ENCODE measurements around the gene KRT74.

The KRT74 gene

GRCh38 chr12:52521175-52521567 lies 52.5 kb downstream of the KRT74 start:
- no peak for DNase-seq (ENCODE audit: low read depth in 2 of 2)

DNA sequence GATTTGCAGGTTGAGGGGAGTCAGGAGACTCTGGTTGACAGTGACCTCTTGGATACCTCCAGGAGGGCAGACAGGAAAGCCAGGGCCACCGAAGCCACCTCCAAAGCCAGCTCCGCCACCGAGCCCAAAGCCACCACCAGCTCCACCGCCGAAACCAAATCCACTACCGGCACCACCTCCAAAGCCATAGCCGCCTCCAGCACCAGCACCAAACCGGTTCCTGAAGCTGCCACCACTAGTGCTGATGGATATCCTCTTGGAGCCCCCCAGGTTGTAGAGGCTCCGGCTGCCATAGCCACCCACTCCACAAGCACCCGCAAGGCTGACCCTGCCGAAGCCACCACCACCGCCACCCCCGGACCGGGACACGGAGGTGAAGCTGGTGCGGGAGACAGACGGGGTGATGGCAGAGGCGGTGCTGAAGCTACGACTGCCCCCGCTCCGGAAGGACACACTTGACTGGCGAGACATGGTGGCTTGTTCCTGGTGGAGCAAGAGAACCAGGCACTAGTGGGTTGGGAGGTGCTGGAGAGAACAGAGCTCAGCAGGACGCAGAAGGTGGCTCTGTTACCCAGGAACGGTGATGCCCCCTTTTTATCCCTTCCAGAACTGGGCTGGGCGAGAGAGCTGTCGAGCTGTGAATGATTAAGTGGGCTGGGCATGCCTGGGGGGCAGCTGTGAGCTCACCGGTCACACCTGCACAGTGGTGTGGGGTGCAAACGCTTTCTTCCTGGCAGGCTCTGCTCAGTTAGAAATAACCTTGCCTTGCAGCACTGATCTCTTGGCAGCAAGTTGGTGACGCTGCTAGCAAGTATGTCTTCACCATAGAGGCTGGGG lies 53.6 kb downstream of the KRT74 start, which contains the start of gene KRT5:
Gene KRT5 (minus strand): TSS at position 569 of the 837 bp plus-strand sequence. CDS start 98 bp downstream, at position 471.
- no peak for DNase-seq (ENCODE audit: low read depth in 2 of 2)

- DNase-seq (ENCODE audit: low read depth in 2 of 2), result no peak
These were observed 54.3 kb downstream of the KRT74 start for GRCh38 chr12:52519387-52519703.

GRCh38 chr12:52518574-52519386 lies 54.9 kb downstream of the KRT74 start:
- no peak for DNase-seq (ENCODE audit: low read depth in 2 of 2)

DNA sequence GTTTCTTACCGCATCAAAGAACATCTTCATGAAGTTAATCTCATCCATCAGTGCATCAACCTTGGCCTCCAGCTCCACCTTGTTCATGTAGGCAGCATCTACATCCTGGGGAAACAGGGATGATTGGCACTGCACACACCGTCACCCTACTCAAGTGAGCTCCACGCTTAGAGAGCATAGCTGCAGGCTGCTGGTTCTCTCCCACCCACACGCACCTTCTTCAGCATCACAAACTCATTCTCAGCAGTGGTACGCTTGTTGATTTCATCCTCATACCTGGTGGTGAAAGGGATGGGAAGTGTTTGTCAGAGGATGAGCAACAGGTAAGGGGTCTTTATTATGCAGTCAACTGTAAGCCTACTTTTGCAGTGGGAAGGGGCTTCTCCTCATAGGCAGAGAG lies 55.8 kb downstream of the KRT74 start:
- no peak for DNase-seq (ENCODE audit: low read depth in 2 of 2)

DNA sequence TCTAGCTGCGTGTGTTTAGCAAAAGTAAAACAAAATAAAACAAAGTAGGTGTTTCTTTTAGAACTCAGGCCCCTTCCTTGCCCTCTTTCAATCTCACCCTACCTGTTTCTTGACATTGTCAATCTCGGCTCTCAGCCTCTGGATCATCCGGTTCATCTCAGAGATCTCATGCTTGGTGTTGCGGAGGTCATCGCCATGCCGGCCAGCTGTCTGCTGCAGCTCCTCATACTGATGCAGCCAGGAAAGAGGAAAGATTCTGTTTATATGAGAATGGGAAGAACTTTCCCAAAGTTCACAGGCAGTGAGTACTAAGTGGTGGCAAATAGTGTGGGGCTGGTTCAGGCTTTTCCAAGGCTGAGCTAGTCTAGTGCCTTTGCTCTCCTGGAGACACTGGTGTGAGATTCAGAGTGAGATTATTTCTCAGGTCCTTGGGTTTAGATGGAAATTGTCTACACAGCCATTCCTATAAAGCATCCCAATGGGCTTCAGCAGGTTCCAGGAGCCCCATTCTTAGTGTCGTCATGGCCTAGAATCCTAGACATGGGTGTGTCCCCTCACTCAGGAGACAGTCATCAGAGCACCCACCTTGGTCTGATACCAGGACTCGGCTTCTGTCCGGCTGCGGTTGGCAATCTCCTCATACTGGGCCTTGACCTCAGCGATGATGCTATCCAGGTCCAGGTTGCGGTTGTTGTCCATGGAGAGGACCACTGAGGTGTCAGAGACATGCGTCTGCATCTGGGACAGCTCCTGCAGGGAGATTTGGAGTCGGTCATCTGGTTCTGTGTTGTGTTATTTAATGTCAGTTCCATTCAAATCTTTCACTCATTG lies 56.4 kb downstream of the KRT74 start:
- no peak for DNase-seq (ENCODE audit: low read depth in 2 of 2)

GRCh38 chr12:52515927-52516831 lies 57.5 kb downstream of the KRT74 start:
- DNase-seq (ENCODE audit: low read depth in 2 of 2), result no peak

All from stimulated activated CD8-positive, alpha-beta memory T cell treated with anti-CD3 and anti-CD28 coated beads, Interleukin-2, amount 100 ng/mL, for 1 hour (primary cell).